Hepatocyte (in vitro differentiated cells): Measurements from ENCODE around the gene NCMAP.

Source experiments
- CTCF ChIP-seq: fragments of 200-600 bp; sonication (generic); IDR thresholded peaks from 2 replicates; pipeline ENCODE4 v1.5.1; 2016; ENCODE audit warnings: antibody characterized with exemption, mild to moderate bottlenecking; ENCODE audit not compliant: poor library complexity
- EZH2 ChIP-seq: fragments of 200-600 bp; sonication (generic); IDR thresholded peaks from 2 replicates; pipeline ENCODE4 v1.6.1; 2016; ENCODE audit warnings: antibody characterized with exemption, mild to moderate bottlenecking, borderline replicate concordance
- EZH2phosphoT487 ChIP-seq: fragments of 200-600 bp; sonication (generic); IDR thresholded peaks from one replicate; pipeline ENCODE4 v1.6.1; 2018; ENCODE audit warnings: antibody characterized with exemption, mild to moderate bottlenecking, low read depth, moderate library complexity; ENCODE audit not compliant: unreplicated experiment, severe bottlenecking

GRCh38 chr1:24541711-24542346 lies 14.1 kb upstream of the NCMAP start:
- TF ChIP-seq EZH2, result no peak
- no peak for TF ChIP-seq EZH2phosphoT487
- TF ChIP-seq CTCF, result peak; percentile 56
